HG02852 (cell line): ENCODE measurements around the gene CASK.
A peak's percentile ranks its signal among the peaks of the same experiment; 100 is the strongest.
"Not testable (repeated sequence)": the region's sequence is repeated elsewhere in the genome, so short reads cannot be mapped to it uniquely, and the experiment has no call there.

Source experiments
- ATAC-seq: cut with Tn5 transposase; IDR thresholded peaks from one replicate; pipeline ENCODE4 v1.9.1; 2021; ENCODE audit warnings: mild to moderate bottlenecking, moderate library complexity; ENCODE audit not compliant: unreplicated experiment

CASK gene

GRCh38 chrX:41750716-41751115, 172.6 kb downstream of the CASK start:
- ATAC-seq: no peak

GRCh38 chrX:41739871-41740270, 183.5 kb downstream of the CASK start:
- ATAC-seq: no peak

- no peak for ATAC-seq
Measured at GRCh38 chrX:41737065-41737464, 186.3 kb downstream of the CASK start.

GRCh38 chrX:41734530-41734929, 188.8 kb downstream of the CASK start:
- ATAC-seq: no peak

GRCh38 chrX:41733939-41734338, 189.4 kb downstream of the CASK start:
- ATAC-seq: peak; percentile 98

- no peak for ATAC-seq
Measured at GRCh38 chrX:41732260-41732659, 191.1 kb downstream of the CASK start.

- ATAC-seq: no peak
Measured at GRCh38 chrX:41730081-41730480, 193.3 kb downstream of the CASK start.

- peak; percentile 47 for ATAC-seq
Measured at GRCh38 chrX:41728125-41728524, 195.2 kb downstream of the CASK start.

GRCh38 chrX:41723826-41724225, 199.5 kb downstream of the CASK start, which contains the start of gene GPR82:
GPR82 (plus strand) TSS chrX:41724181; CDS start chrX:41727027, 2,846 bp downstream.
- no peak for ATAC-seq

- no peak for ATAC-seq
Measured at GRCh38 chrX:41722816-41723618, 200.3 kb downstream of the CASK start.

- ATAC-seq: no peak
Measured at GRCh38 chrX:41722214-41722613, 201.1 kb downstream of the CASK start.

- ATAC-seq: no peak
Measured at GRCh38 chrX:41721590-41721989, 201.8 kb downstream of the CASK start.

- ATAC-seq: peak; percentile 85
Measured at GRCh38 chrX:41720125-41720779, 203.1 kb downstream of the CASK start.

GRCh38 chrX:41719610-41720009, 203.7 kb downstream of the CASK start:
- ATAC-seq: not testable (repeated sequence)

- no peak for ATAC-seq
Measured at GRCh38 chrX:41718481-41719235, 204.7 kb downstream of the CASK start.

GRCh38 chrX:41716767-41717473, 206.4 kb downstream of the CASK start:
- no peak for ATAC-seq

GRCh38 chrX:41716222-41716621, 207.1 kb downstream of the CASK start:
- ATAC-seq: no peak

- ATAC-seq: no peak
Measured at GRCh38 chrX:41711021-41711667, 212.2 kb downstream of the CASK start.

GRCh38 chrX:41708486-41708885, 214.9 kb downstream of the CASK start:
- no peak for ATAC-seq

GRCh38 chrX:41707218-41707617, 216.1 kb downstream of the CASK start:
- no peak for ATAC-seq
